Measurements from ENCODE around the gene CDH23. TPM values are rescaled to one million over a fixed set of nuclear protein-coding genes. Genes with fewer than 3 reads are reported as not detected.
A peak's percentile ranks its signal among the peaks of the same experiment; 100 is the strongest.

CDH23 gene
- total and polyA plus RNA-seq, 9 of the 15 experiments (the other 6 are each of a cell fraction or from before 2014, with no cell fraction given) = 0.18 to 1.2 (median 0.47) TPM

DNA sequence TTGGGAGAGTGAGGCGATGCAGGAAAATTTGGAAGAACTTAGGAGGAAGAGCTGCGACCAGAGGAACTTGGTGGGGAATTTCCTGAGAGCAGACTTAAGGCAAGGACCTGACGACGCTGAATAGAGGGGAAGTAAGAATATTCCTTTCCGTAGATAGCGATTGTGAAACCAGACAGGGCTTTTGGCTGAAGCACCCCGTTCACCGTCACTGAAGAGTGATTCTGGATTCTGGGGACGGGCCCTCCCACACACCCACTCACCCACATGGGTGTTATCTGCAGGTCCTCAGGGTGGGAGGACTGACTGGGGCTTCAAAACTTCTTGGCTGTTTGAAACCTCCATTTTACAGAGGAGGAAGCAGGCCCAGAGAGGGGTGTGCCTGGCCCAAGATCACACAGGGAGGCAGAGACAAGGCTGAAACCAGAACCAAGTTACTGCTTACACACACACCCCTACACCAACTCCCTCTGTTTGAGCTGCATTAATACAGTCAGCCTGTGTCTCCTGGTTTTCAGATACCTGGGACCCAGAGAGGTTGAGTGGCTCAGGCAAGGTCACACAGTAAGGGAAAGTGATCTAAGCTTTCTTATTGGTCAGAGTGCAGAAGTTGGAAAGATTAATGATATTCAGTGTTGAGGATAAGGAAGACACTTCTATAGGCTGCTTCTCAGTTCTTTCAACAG, 37.2 kb upstream of the CDH23 start (continued):
- TF ChIP-seq LEF1 (IDR thresholded peaks at IDR 0.05) = peak; percentile 39; the same call in 1 of the 2 replicates
- TF ChIP-seq CCNT2 (IDR thresholded peaks at IDR 0.05; ENCODE audit: borderline replicate concordance, extremely low read depth, insufficient read length, low read depth, low read length) = peak; percentile 41
- TF ChIP-seq, protein P1, sequence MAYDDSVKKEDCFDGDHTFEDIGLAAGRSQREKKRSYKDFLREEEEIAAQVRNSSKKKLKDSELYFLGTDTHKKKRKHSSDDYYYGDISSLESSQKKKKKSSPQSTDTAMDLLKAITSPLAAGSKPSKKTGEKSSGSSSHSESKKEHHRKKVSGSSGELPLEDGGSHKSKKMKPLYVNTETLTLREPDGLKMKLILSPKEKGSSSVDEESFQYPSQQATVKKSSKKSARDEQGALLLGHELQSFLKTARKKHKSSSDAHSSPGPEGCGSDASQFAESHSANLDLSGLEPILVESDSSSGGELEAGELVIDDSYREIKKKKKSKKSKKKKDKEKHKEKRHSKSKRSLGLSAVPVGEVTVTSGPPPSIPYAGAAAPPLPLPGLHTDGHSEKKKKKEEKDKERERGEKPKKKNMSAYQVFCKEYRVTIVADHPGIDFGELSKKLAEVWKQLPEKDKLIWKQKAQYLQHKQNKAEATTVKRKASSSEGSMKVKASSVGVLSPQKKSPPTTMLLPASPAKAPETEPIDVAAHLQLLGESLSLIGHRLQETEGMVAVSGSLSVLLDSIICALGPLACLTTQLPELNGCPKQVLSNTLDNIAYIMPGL (CRISPR knock-in tag; IDR thresholded peaks at IDR 0.05) = no peak
- TF ChIP-seq ZC3H11A (IDR thresholded peaks at IDR 0.05; ENCODE audit: low read depth, low read length) = no peak
- TF ChIP-seq, protein P2, sequence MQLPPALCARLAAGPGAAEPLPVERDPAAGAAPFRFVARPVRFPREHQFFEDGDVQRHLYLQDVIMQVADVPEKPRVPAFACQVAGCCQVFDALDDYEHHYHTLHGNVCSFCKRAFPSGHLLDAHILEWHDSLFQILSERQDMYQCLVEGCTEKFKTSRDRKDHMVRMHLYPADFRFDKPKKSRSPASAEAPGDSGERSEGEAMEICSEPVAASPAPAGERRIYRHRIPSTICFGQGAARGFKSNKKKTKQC (CRISPR knock-in tag; IDR thresholded peaks at IDR 0.05) = no peak
- no peak; a peak in 1 of 4 replicates for TF ChIP-seq SIN3A (IDR thresholded peaks at IDR 0.05; ENCODE audit: borderline replicate concordance in 2 of 2, control insufficient read depth in 1 of 2, low read depth in 2 of 2, low read length in 2 of 2)
- TF ChIP-seq PRMT5 (CRISPR knock-in tag; IDR thresholded peaks at IDR 0.05) = no peak
- TF ChIP-seq, protein P3, sequence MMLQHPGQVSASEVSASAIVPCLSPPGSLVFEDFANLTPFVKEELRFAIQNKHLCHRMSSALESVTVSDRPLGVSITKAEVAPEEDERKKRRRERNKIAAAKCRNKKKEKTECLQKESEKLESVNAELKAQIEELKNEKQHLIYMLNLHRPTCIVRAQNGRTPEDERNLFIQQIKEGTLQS (IDR thresholded peaks at IDR 0.05) = 0 out of 2 replicates have a peak, but pooled peaks have one; percentile 27
- TF ChIP-seq, protein P3 (CRISPR knock-in tag; conservative IDR thresholded peaks at IDR 0.05) = 0 out of 2 replicates have a peak, but pooled peaks have one; percentile 62
- TF ChIP-seq, protein P4, sequence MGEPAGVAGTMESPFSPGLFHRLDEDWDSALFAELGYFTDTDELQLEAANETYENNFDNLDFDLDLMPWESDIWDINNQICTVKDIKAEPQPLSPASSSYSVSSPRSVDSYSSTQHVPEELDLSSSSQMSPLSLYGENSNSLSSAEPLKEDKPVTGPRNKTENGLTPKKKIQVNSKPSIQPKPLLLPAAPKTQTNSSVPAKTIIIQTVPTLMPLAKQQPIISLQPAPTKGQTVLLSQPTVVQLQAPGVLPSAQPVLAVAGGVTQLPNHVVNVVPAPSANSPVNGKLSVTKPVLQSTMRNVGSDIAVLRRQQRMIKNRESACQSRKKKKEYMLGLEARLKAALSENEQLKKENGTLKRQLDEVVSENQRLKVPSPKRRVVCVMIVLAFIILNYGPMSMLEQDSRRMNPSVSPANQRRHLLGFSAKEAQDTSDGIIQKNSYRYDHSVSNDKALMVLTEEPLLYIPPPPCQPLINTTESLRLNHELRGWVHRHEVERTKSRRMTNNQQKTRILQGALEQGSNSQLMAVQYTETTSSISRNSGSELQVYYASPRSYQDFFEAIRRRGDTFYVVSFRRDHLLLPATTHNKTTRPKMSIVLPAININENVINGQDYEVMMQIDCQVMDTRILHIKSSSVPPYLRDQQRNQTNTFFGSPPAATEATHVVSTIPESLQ (CRISPR knock-in tag; IDR thresholded peaks at IDR 0.05) = no peak
- TF ChIP-seq, protein P5, sequence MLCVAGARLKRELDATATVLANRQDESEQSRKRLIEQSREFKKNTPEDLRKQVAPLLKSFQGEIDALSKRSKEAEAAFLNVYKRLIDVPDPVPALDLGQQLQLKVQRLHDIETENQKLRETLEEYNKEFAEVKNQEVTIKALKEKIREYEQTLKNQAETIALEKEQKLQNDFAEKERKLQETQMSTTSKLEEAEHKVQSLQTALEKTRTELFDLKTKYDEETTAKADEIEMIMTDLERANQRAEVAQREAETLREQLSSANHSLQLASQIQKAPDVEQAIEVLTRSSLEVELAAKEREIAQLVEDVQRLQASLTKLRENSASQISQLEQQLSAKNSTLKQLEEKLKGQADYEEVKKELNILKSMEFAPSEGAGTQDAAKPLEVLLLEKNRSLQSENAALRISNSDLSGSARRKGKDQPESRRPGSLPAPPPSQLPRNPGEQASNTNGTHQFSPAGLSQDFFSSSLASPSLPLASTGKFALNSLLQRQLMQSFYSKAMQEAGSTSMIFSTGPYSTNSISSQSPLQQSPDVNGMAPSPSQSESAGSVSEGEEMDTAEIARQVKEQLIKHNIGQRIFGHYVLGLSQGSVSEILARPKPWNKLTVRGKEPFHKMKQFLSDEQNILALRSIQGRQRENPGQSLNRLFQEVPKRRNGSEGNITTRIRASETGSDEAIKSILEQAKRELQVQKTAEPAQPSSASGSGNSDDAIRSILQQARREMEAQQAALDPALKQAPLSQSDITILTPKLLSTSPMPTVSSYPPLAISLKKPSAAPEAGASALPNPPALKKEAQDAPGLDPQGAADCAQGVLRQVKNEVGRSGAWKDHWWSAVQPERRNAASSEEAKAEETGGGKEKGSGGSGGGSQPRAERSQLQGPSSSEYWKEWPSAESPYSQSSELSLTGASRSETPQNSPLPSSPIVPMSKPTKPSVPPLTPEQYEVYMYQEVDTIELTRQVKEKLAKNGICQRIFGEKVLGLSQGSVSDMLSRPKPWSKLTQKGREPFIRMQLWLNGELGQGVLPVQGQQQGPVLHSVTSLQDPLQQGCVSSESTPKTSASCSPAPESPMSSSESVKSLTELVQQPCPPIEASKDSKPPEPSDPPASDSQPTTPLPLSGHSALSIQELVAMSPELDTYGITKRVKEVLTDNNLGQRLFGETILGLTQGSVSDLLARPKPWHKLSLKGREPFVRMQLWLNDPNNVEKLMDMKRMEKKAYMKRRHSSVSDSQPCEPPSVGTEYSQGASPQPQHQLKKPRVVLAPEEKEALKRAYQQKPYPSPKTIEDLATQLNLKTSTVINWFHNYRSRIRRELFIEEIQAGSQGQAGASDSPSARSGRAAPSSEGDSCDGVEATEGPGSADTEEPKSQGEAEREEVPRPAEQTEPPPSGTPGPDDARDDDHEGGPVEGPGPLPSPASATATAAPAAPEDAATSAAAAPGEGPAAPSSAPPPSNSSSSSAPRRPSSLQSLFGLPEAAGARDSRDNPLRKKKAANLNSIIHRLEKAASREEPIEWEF (CRISPR knock-in tag; IDR thresholded peaks at IDR 0.05) = no peak
- no peak for TF ChIP-seq ZNF75A (CRISPR knock-in tag; IDR thresholded peaks at IDR 0.05)
- TF ChIP-seq FOXA3 (CRISPR knock-in tag; conservative IDR thresholded peaks at IDR 0.05 in 1 of 2, IDR thresholded peaks at IDR 0.05 in 1 of 2) = no peak
- TF ChIP-seq FUS (optimal IDR thresholded peaks at IDR 0.05; ENCODE audit: low read depth, low read length) = no peak
- TF ChIP-seq HDAC8 (tag; IDR thresholded peaks at IDR 0.05) = no peak
- no peak for TF ChIP-seq DMBX1 (CRISPR knock-in tag; IDR thresholded peaks at IDR 0.05; ENCODE audit: borderline replicate concordance)
